Coronary artery (tissue), 2 donors: ENCODE results near the gene CNP.

ENCODE experiments used
- DNase-seq: peaks from one replicate; pipeline ENCODE4 v3.0.0-alpha.2; 2017; ENCODE audit warnings: low spot score
- H3K27ac ChIP-seq, 2 donors: fragments of 200-600 bp; sonication (generic); one replicate each; pipeline ENCODE4 v1.5.1; 2016 to 2019
- H3K4me3 ChIP-seq: fragments of 200-600 bp; sonication (generic); 2 replicates; pipeline ENCODE4 v1.5.1; 2016; ENCODE audit warnings: mild to moderate bottlenecking, moderate library complexity
- CTCF ChIP-seq: fragments of 200-600 bp; sonication (generic); IDR thresholded peaks from one replicate; pipeline ENCODE4 v1.5.1; 2019; ENCODE audit warnings: antibody characterized with exemption

Gene CNP

DNA sequence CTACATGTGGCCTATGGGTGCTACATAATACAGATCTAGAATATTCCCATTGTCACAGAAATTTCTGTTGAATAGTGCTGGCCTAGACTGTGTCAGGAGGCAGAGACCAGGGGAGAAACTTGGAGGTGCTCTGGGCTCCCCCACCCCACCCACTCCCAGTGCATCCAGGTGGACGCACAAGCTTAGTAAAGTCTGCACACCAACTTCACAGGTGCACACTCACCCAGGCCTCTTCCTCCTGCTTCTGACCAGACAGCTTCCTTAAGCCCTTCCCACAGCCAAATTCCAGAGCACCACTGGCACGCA is 7.6 kb upstream of the CNP start:
- no peak for DNase-seq
- no peak for TF ChIP-seq CTCF
- Histone ChIP-seq H3K4me3 (no peak overlapping the region), H3K27ac (no peak overlapping the region)

GRCh38 chr17:41959336-41960095 is 7.1 kb upstream of the CNP start:
- no peak for DNase-seq
- no peak overlapping the region for H3K4me3 ChIP-seq
- no peak for TF ChIP-seq CTCF
- H3K27ac ChIP-seq = no peak overlapping the region

- Histone ChIP-seq H3K27ac (no peak overlapping the region), H3K4me3 (no peak overlapping the region)
- no peak for TF ChIP-seq CTCF
- no peak for DNase-seq
These were observed 4.5 kb upstream of the CNP start for GRCh38 chr17:41962111-41962510.

DNA sequence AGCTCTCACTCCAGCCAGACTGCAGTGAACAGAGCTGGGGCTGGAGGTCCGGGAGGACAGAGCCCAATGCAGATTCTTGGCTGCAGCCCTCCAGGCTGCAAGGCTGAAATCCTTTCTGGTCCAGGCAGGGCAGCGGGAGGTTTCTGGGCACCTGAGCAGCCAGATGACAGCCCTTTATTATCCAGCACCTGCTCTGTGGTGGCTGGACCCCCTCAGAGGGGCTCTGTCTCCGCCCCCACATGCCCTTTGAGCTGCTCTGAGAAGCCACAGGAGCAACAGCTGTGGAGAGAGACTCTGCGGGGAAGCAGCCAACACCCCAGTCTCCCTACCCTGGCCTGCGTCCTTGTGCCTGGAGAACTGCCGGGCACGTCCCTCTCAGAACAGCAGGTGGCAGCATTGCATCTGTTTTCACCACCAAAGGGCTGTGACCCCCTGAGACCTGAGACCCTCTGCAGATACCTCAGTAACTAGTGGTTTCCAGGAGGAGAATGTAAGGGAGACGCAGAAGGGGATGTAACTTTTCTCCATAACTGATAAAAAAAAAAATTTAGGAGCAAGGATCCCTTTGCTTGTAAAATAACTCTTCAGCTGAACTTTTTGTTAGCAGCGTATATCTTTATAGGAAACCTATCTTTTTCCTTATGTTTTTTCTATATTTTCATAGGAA is 3.7 kb upstream of the CNP start:
- Histone ChIP-seq H3K27ac (no peak overlapping the region), H3K4me3 (no peak overlapping the region)
- peak; percentile 80 for DNase-seq
- TF ChIP-seq CTCF = peak; percentile 79

DNA sequence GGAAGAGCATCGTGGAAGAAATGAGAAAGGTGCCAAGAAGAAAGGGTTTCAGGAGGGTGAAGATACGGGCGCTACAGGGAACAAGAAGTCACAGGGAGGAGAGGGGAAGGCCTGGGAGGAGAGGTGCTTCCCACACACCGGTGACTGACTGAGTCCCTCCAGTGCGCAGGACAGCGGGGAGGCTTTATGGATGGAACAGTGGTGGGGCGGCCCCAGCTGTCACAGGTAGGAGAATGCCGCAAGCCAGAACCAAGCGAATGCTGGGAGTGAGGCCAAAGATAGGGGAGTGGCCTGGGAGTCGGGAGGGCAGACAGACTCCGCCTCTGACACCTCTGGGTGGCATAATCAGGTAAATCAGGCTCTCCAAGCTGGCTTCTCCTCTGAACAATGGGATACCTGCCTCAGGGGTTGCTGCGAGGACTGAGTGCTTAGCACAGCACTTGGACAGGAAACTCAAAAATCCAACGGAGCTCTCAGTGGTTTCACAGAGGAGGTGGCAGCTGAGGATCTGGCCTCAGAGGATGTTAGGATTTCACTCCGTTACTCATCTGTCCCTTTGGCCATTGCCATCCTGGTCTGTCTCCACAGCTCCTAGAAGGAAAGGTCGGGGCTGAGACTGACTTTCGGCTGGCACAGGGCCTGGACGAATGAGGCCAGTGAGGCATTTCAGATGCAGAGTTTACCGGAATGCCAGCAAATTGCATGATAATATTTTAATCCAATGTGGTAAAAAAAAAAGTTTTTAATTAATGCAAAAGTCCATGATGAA is 717 bp upstream of the CNP start:
- peak overlapping the region; percentile 83 to 89 for H3K27ac ChIP-seq
- peak; percentile 80 for DNase-seq
- TF ChIP-seq CTCF = no peak
- H3K4me3 ChIP-seq = peak overlapping the region; percentile 81

DNA sequence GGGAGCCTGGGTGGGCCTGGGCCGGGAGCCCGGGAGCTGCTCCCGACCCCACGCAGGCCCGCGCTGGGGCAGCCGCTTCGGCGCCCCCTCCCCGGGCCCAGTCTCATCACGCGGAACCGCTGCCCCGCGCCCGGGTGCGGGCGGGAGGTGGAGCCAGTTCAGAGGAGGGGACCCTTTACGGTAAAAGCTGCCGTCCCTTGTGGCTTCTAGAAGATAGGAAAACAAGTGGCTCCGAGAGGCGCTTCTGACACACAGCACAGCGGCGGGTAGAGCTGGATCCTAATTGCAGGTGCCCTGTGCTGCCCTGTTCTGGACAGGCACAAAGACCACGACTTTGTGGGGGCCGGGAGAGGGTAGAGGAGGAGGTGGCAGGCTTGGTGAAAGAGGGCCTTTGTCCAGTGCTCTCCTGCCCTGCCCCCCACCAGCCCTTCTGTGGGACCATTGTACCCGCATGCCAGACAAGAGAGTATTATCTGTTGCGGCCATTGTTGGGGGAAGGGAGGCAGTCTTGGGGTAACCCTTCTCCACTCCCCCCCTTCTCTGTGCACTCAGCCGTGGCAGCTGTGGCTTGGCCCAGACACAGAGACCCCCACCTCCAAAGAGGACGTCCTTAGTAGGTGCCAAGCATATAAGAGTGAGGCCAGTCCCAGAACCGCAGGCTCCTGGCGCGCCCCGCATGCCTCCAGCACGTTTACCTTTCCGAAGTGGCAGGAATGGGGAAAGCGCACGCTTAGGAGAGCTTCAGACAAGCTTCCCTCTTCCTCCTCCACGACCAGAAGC is 736 bp downstream of the CNP start:
- H3K27ac ChIP-seq = peak overlapping the region; percentile 83 to 89
- H3K4me3 ChIP-seq = peak overlapping the region; percentile 81
- no peak for TF ChIP-seq CTCF
- no peak for DNase-seq
